ENCODE data around the gene EMCN.

DNA sequence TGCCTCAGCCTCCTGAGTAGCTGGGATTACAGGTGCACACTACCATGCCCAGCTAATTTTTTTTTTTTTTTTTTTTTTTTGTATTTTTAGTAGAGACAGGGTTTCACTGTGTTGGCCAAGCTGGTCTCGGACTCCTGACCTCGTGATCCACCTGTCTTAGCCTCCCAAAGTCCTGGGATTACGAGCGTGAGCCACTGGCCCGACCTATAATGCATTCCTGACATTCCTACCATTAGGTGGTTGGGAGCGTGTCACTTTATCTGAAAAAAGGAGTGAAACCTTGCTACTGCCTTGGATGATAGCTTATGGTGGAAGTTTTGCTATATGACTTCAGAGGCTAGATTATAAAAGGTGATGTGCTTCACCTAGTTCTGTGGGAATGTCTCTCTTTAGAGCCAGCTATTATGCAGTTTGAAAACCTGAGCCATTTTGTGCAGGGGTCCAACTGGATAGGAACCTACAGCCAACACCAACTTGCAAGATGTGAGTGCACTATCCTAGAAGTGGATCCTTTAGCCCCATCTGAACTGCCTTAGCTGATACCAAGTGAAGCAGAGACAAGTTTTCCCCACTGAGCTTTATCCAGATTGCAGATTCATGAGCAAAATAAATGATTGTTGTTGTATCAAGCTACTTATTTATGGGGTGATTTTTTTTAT is 29.8 kb upstream of the EMCN start:
- TF ChIP-seq CTCF (IDR thresholded peaks at IDR 0.05; ENCODE audit: control extremely low read depth in 1 of 3, insufficient read depth in 1 of 3, low read depth in 1 of 3, low read length in 3 of 3) (peak in 2 of 3 experiments; percentile 16 to 39; a peak in 2 of 4 replicates), SIRT6 (IDR thresholded peaks at IDR 0.05; ENCODE audit: low read length) (no peak), POLR2A (IDR thresholded peaks at IDR 0.05; ENCODE audit: control extremely low read depth in 1 of 2, low read depth in 2 of 2, low read length in 2 of 2) (no peak), EZH2 (IDR thresholded peaks at IDR 0.05; ENCODE audit: low read depth, low read length, severe bottlenecking) (no peak), NANOG (IDR thresholded peaks at IDR 0.05; ENCODE audit: insufficient read depth, low read depth, low read length, poor library complexity, severe bottlenecking) (no peak), POLR2AphosphoS5 (IDR thresholded peaks at IDR 0.05; ENCODE audit: low read depth, low read length) (no peak), YY1 (IDR thresholded peaks at IDR 0.05; ENCODE audit: low read depth, low read length) (no peak)
- TF ChIP-seq, protein P1, sequence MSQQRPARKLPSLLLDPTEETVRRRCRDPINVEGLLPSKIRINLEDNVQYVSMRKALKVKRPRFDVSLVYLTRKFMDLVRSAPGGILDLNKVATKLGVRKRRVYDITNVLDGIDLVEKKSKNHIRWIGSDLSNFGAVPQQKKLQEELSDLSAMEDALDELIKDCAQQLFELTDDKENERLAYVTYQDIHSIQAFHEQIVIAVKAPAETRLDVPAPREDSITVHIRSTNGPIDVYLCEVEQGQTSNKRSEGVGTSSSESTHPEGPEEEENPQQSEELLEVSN (IDR thresholded peaks at IDR 0.05) = no peak
